Transverse colon (tissue), 4 donors: ENCODE measurements around the gene NFE2. TPM values are rescaled to one million over a fixed set of nuclear protein-coding genes. Genes with fewer than 3 reads are reported as not detected.

Experiments used
- DNase-seq: peaks from one replicate; pipeline ENCODE4 v3.0.0-alpha.2; 2019
- H3K27ac ChIP-seq, 4 donors: fragments of 200-600 bp; sonication (generic); 2 replicates each; pipeline ENCODE4 v1.5.1; 2016 to 2018; ENCODE audit warnings: inconsistent platforms in 4 of 4
- H3K27me3 ChIP-seq: fragments of 200-600 bp; sonication (generic); 2 replicates; pipeline ENCODE4 v1.5.1; 2017; ENCODE audit warnings: inconsistent platforms
- H3K36me3 ChIP-seq, 4 donors: fragments of 200-600 bp; sonication (generic); 2 replicates each; pipeline ENCODE4 v1.5.1; 2017 to 2019; ENCODE audit warnings: inconsistent platforms in 4 of 4
- H3K4me1 ChIP-seq, 4 donors: fragments of 200-600 bp; sonication (generic); 2 replicates each; pipeline ENCODE4 v1.5.1; 2017 to 2020; ENCODE audit warnings: inconsistent platforms in 4 of 4
- H3K4me3 ChIP-seq, 4 donors: fragments of 200-600 bp; sonication (generic); 1 replicate in 1 of 4; 2 replicates in 3 of 4; pipeline versions ENCODE4 v1.5.1 to v1.6.1; 2017 to 2019; ENCODE audit warnings: inconsistent platforms in 4 of 4
- H3K9me3 ChIP-seq, 2 donors: fragments of 200-600 bp; sonication (generic); 2 replicates each; pipeline ENCODE4 v1.5.1; 2017 to 2019; ENCODE audit warnings: inconsistent platforms in 2 of 2
- CTCF ChIP-seq, 5 experiments: fragments of 200-600 bp in 3 of 5; fragments of 450-650 bp in 2 of 5; sonication (generic) in 3 of 5; IDR thresholded peaks; 1 replicate in 2 of 5; 2 replicates in 3 of 5; pipeline ENCODE4 v1.5.1; 2016 to 2017; ENCODE audit warnings: antibody characterized with exemption in 5 of 5, inconsistent platforms in 3 of 5, mild to moderate bottlenecking in 2 of 5, moderate library complexity in 1 of 5
- EP300 ChIP-seq: sonication (generic); formaldehyde crosslinking; IDR thresholded peaks from one replicate; pipeline ENCODE4 v1.6.1; 2017; ENCODE audit warnings: antibody characterized with exemption, low read depth
- POLR2A ChIP-seq: fragments of 450-650 bp; IDR thresholded peaks from one replicate; pipeline ENCODE4 v1.6.1; 2016; ENCODE audit warnings: antibody characterized with exemption, mild to moderate bottlenecking, moderate library complexity
- POLR2AphosphoS5 ChIP-seq, 3 donors: sonication (generic); formaldehyde crosslinking; IDR thresholded peaks; one replicate each; pipeline ENCODE4 v1.6.1; 2016; ENCODE audit warnings: antibody characterized with exemption in 3 of 3
- WGBS, 2 donors: methylation state at CpG; one replicate each; pipeline ENCODE4 v1.1.5; 2018; ENCODE audit warnings: low coverage in 1 of 2; 5-methylcytosine and 5-hydroxymethylcytosine counted together
- in situ Hi-C, 4 donors: fragments of 200-750 bp; cut with MboI; loops; one replicate each; pipeline versions ENCODE4 v1.15.0 to v1.15.1; 2017; ENCODE audit warnings: low sequenced_read_pairs in 3 of 4, low pct_ligation_motif_present in 1 of 4, low pct_unique_long_range_greater_than_20kb in 1 of 4
- intact Hi-C: fragments of 100-400 bp; cut with DNase I; formaldehyde crosslinking; loops from one replicate; pipeline ENCODE4 v1.15.1; 2023; ENCODE audit warnings: low total_unique reads
- total RNA-seq, 4 donors: library from RNA; depleted of rRNA; stranded (reverse); fragments of >200 nt; gene quantifications; one replicate each; pipeline ENCODE4 v1.1.0, GENCODE V29; 2016

Gene NFE2
- total RNA-seq, 4 donors from 2014 or later: not detected

- Histone ChIP-seq H3K27me3 (peaks cover 32% of the 10 kb centered on the region), H3K27ac (no peak overlapping the region), H3K4me3 (no peak overlapping the region), H3K9me3 (no peaks in the 10 kb centered on the region), H3K36me3 (no peaks in the 10 kb centered on the region), H3K4me1 (peaks cover 7 to 18% (median 9%) of the 10 kb centered on the region in 4 donors)
- in situ Hi-C loops (loop anchor here in 1 of 4 donors (10.0 kb wide), 1 partner anchor 68 kb away; the partner anchor contains the start of gene GPR84), intact Hi-C loops (no loop called here)
- DNase-seq: no peak
- WGBS, 2 donors: 83 to 100% methylated on average over 1 to 5 of the region's 5 CpGs
- no peak for TF ChIP-seq EP300
- TF ChIP-seq CTCF (IDR thresholded peaks at IDR 0.05): no peak
- no peak for TF ChIP-seq POLR2A
- no peak for TF ChIP-seq POLR2AphosphoS5 (IDR thresholded peaks at IDR 0.05)
Observed at GRCh38 chr12:54296393-54297099, 4.3 kb downstream of the NFE2 start.

GRCh38 chr12:54294953-54295566, 5.8 kb downstream of the NFE2 start:
- intact Hi-C loops (loop anchor here (5.0 kb wide), 1 partner anchor 67 kb away; the partner anchor contains the start of gene GPR84), in situ Hi-C loops (loop anchor here in 1 of 4 donors (10.0 kb wide), 1 partner anchor 70 kb away; the partner anchor contains the start of gene GPR84)
- no peaks in the 10 kb centered on the region for H3K9me3 ChIP-seq
- peaks cover 0 to 6% (median 0%) of the 10 kb centered on the region in 4 donors for H3K4me1 ChIP-seq
- no peaks in the 10 kb centered on the region for H3K36me3 ChIP-seq
- 69 to 89% methylated on average over 8 to 9 of the region's 9 CpGs for WGBS, 2 donors
- TF ChIP-seq EP300 (no peak), POLR2A (no peak), CTCF (IDR thresholded peaks at IDR 0.05) (no peak), POLR2AphosphoS5 (IDR thresholded peaks at IDR 0.05) (no peak)
- no peak overlapping the region for H3K27ac ChIP-seq
- no peak overlapping the region for H3K4me3 ChIP-seq
- DNase-seq: no peak
- peaks cover 17% of the 10 kb centered on the region for H3K27me3 ChIP-seq

GRCh38 chr12:54294152-54294952, 6.5 kb downstream of the NFE2 start:
- Histone ChIP-seq H3K9me3 (no peaks in the 10 kb centered on the region), H3K4me1 (peaks cover 0 to 7% (median 0%) of the 10 kb centered on the region in 4 donors), H3K27ac (no peak overlapping the region), H3K27me3 (peaks cover 10% of the 10 kb centered on the region), H3K36me3 (no peaks in the 10 kb centered on the region), H3K4me3 (no peak overlapping the region)
- WGBS, 2 donors: 35 to 63% methylated on average over 6 to 9 of the region's 9 CpGs
- DNase-seq: peak; percentile 75
- in situ Hi-C loops: loop anchor here in 1 of 4 donors (10.0 kb wide), 1 partner anchor 70 kb away; the partner anchor contains the start of gene GPR84
- intact Hi-C loops: loop anchor here (5.0 kb wide), 1 partner anchor 68 kb away; the partner anchor contains the start of gene GPR84
- peak; percentile 67 to 87 (median 80) for TF ChIP-seq CTCF (IDR thresholded peaks at IDR 0.05)
- TF ChIP-seq POLR2A: no peak

GRCh38 chr12:54292931-54293241, 7.9 kb downstream of the NFE2 start:
- Histone ChIP-seq H3K4me1 (peaks cover 0 to 18% (median 8%) of the 10 kb centered on the region in 4 donors), H3K27me3 (no peaks in the 10 kb centered on the region), H3K36me3 (no peaks in the 10 kb centered on the region), H3K9me3 (no peaks in the 10 kb centered on the region), H3K4me3 (no peak overlapping the region), H3K27ac (no peak overlapping the region)
- DNase-seq: no peak
- TF ChIP-seq POLR2AphosphoS5 (IDR thresholded peaks at IDR 0.05) (no peak), POLR2A (no peak), CTCF (IDR thresholded peaks at IDR 0.05) (no peak), EP300 (no peak)
- intact Hi-C loops (loop anchor here (5.0 kb wide), 1 partner anchor 69 kb away; the partner anchor contains the start of gene GPR84), in situ Hi-C loops (loop anchor here in 1 of 4 donors (10.0 kb wide), 1 partner anchor 72 kb away; the partner anchor contains the start of gene GPR84)
- 80 to 94% methylated on average over 1 to 7 of the region's 7 CpGs for WGBS, 2 donors
